NT2/D1 (cell line): ENCODE measurements around the gene FLNB.

Experiments
- DNase-seq: peaks from one replicate; pipeline ENCODE4 v3.0.0-alpha.2; 2011; ENCODE audit warnings: low read depth, low spot score
- H3K27me3 ChIP-seq: 2 replicates; pipeline ENCODE4 v1.6.0; 2011; ENCODE audit warnings: mild to moderate bottlenecking; ENCODE audit not compliant: insufficient read length, insufficient read depth
- H3K36me3 ChIP-seq: 2 replicates; pipeline ENCODE4 v1.6.1; 2011; ENCODE audit warnings: mild to moderate bottlenecking, low read length, mixed read lengths; ENCODE audit not compliant: insufficient read depth, insufficient read length
- H3K4me1 ChIP-seq: 2 replicates; pipeline ENCODE4 v1.5.1; 2011; ENCODE audit not compliant: insufficient read depth, insufficient read length
- H3K4me3 ChIP-seq: 2 replicates; pipeline ENCODE4 v1.5.1; 2011; ENCODE audit warnings: low read depth; ENCODE audit not compliant: insufficient read length
- H3K9ac ChIP-seq: 2 replicates; pipeline ENCODE4 v1.6.0; 2011; ENCODE audit warnings: low read depth; ENCODE audit not compliant: insufficient read length
- H3K9me3 ChIP-seq: 2 replicates; pipeline ENCODE4 v1.5.1; 2011; ENCODE audit warnings: mild to moderate bottlenecking, low read length; ENCODE audit not compliant: insufficient read depth
- SUZ12 ChIP-seq: IDR thresholded peaks from 2 replicates; pipeline ENCODE4 v1.6.1; 2011; ENCODE audit not compliant: insufficient read length, insufficient read depth; ENCODE audit errors: extremely low read depth
- YY1 ChIP-seq: IDR thresholded peaks from 2 replicates; pipeline ENCODE4 v1.6.1; 2011; ENCODE audit not compliant: insufficient read length, insufficient read depth
- ZNF274 ChIP-seq: IDR thresholded peaks from 2 replicates; pipeline ENCODE4 v1.6.1; 2011; ENCODE audit warnings: mild to moderate bottlenecking, low read depth, low read length

The FLNB gene

DNA sequence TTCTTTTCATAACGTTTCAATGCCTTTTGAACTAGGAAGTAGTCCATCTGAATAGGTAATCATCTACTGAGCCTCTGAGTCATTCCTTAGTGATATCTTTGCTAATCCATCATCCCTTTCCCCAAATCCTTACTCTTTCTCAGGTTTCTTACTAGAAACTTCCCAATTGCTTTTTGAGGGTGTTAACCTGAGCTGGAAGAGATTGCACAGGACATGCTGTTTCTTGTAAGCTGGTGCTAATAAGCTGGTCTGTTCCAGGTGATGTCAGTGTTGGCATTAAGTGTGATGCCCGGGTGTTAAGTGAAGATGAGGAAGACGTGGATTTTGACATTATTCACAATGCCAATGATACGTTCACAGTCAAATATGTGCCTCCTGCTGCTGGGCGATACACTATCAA is 101.5 kb downstream of the FLNB start:
- peaks cover 97% of the 10 kb centered on the region for H3K36me3 ChIP-seq
- no peak overlapping the region for H3K4me3 ChIP-seq
- no peaks in the 10 kb centered on the region for H3K4me1 ChIP-seq
- no peaks in the 10 kb centered on the region for H3K27me3 ChIP-seq
- DNase-seq = no peak
- no peak overlapping the region for H3K9ac ChIP-seq
- TF ChIP-seq ZNF274 (no peak), YY1 (no peak), SUZ12 (no peak)
- no peaks in the 10 kb centered on the region for H3K9me3 ChIP-seq

DNA sequence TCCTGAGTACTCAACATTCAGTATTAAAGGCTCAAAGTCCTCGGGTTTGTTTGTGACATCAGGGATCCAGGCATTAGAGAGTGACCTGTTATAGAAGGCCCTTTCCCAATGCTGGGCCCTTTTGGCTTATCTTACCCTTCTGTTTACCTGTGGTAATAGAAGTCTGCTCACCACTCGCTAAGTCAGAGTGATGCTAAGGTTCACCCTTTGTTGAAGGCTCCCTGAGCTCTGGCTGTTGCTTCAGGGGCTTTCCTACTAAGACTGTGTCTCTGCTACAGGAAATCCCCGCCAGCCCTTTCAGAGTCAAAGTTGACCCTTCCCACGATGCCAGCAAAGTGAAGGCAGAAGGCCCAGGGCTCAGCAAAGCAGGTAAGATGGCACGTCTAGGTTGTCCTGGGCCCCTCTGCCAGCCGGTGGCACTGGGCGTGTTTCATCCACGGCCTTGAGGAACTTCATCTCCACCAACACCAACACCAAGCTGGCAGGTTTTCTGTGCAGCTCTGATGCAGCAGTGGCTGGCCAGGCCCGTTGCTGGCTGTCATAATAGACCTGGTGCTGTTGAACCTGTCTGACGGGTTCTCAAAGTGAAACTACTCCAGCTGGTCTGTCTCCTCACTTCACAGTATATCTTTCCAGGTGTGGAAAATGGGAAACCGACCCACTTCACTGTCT is 103.4 kb downstream of the FLNB start:
- H3K9ac ChIP-seq = no peak overlapping the region
- no peaks in the 10 kb centered on the region for H3K27me3 ChIP-seq
- no peak overlapping the region for H3K4me3 ChIP-seq
- no peak for DNase-seq
- H3K4me1 ChIP-seq = no peaks in the 10 kb centered on the region
- H3K36me3 ChIP-seq = peaks cover 97% of the 10 kb centered on the region
- TF ChIP-seq YY1 (no peak), ZNF274 (no peak), SUZ12 (no peak)
- no peaks in the 10 kb centered on the region for H3K9me3 ChIP-seq

DNA sequence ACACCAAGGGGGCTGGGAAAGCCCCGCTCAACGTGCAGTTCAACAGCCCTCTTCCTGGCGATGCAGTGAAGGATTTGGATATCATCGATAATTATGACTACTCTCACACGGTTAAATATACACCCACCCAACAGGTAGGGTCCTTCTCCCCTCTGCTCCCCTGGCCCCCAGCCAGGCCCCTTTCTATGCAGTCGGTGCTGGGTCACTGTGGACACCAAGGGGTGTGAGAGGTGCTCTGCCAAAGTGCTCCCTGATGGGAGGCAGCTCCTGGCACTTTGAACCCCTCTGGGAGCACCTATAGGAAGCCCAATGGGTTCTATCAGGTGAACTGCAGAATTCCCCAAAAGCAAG is 103.9 kb downstream of the FLNB start:
- Histone ChIP-seq H3K4me3 (no peak overlapping the region), H3K9ac (no peak overlapping the region), H3K9me3 (no peaks in the 10 kb centered on the region), H3K36me3 (peaks cover 97% of the 10 kb centered on the region), H3K4me1 (no peaks in the 10 kb centered on the region), H3K27me3 (no peaks in the 10 kb centered on the region)
- no peak for DNase-seq
- TF ChIP-seq YY1 (no peak), SUZ12 (no peak), ZNF274 (no peak)

DNA sequence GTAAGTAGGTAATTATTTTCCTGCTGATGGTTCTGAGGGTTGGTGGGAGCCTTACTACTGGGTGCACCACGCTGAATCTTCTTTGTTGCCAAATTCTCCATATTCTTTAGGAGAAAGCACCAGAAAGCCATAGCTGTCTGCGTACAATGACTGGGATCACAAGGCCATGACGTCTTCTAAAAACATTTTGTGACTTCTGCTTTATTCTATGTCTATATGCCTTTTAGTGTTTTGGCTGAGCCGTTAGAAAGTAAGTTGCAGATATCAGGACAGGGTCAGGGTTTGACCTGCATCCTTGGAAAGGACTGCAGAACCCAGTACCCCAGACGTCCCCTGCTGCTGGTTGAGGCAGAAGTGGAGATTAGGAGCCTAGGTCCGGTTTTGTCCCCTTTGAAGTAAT is 107.0 kb downstream of the FLNB start:
- Histone ChIP-seq H3K36me3 (peaks cover 97% of the 10 kb centered on the region), H3K4me3 (no peak overlapping the region), H3K4me1 (no peaks in the 10 kb centered on the region), H3K27me3 (no peaks in the 10 kb centered on the region), H3K9me3 (no peaks in the 10 kb centered on the region), H3K9ac (no peak overlapping the region)
- no peak for DNase-seq
- TF ChIP-seq YY1 = no peak
- no peak for TF ChIP-seq SUZ12
- TF ChIP-seq ZNF274 = no peak

DNA sequence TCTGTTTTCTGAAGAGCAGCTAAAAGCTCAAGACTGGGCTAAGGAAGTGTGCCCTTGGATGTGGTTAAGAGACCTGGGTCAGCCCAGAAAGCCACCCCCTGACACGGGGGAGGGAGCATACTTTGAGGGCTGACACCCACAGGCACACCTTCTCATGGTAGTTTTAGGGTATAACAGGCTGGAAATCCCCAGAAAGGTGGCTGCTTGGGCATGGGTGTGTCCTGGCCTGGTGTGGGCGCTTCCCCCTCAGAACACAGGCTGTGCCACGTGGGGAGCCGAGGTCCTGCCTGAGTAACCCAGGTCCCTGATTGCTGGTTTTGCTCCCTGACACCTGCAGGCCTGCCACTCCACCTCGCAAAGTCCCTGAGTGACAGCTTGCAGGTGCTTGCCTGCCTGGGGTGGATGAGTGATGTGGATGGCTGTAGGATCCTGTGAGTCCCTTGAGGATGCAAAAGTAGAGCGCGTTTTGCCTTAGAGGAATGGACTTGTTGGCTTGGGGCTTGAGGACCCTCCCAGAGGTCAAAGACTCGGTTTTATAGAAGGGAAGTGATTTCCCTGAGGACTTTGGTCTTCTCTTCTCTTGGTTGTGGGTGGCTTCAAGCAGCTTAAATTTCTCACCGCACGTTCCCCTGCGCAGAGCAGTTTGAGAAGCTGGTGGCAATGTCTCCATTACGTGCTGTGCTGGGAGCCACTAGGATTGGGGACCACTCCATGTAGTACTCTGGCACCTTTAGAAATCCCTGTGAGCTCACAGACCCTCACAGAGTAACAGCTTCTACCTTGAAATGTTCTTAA is 108.1 kb downstream of the FLNB start:
- no peak overlapping the region for H3K9ac ChIP-seq
- no peak for TF ChIP-seq ZNF274
- no peak for TF ChIP-seq SUZ12
- TF ChIP-seq YY1 = no peak

DNA sequence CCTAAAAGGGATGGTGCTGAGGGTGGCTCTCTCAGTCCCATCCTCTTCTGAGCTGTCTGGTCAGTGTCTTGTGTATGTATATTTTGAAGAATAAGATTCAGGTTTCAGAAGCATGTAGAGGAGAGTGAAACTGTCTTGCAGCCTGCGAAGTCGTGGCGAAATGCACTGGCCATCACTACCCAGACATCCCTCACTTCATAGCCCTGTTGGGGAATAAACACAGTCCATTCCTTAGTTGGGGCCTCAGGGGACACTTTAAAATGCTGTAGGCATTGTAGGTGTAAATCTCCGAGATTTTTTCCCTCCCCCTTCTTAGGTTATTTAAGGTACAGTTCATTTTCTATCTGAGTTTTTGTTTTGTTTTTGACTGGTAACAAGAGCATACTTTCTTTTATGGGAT is 108.8 kb downstream of the FLNB start:
- DNase-seq = no peak
- Histone ChIP-seq H3K4me1 (no peaks in the 10 kb centered on the region), H3K9ac (no peak overlapping the region), H3K36me3 (peaks cover 97% of the 10 kb centered on the region), H3K9me3 (no peaks in the 10 kb centered on the region), H3K4me3 (no peak overlapping the region), H3K27me3 (no peaks in the 10 kb centered on the region)
- no peak for TF ChIP-seq ZNF274
- TF ChIP-seq YY1 = no peak
- TF ChIP-seq SUZ12 = no peak

More for the DNA sequence above, 108.1 kb downstream of the FLNB start:
- Histone ChIP-seq H3K27me3 (no peaks in the 10 kb centered on the region), H3K9me3 (no peaks in the 10 kb centered on the region), H3K36me3 (peaks cover 100% of the 10 kb centered on the region), H3K4me3 (no peak overlapping the region), H3K4me1 (no peaks in the 10 kb centered on the region)
- DNase-seq = no peak

DNA sequence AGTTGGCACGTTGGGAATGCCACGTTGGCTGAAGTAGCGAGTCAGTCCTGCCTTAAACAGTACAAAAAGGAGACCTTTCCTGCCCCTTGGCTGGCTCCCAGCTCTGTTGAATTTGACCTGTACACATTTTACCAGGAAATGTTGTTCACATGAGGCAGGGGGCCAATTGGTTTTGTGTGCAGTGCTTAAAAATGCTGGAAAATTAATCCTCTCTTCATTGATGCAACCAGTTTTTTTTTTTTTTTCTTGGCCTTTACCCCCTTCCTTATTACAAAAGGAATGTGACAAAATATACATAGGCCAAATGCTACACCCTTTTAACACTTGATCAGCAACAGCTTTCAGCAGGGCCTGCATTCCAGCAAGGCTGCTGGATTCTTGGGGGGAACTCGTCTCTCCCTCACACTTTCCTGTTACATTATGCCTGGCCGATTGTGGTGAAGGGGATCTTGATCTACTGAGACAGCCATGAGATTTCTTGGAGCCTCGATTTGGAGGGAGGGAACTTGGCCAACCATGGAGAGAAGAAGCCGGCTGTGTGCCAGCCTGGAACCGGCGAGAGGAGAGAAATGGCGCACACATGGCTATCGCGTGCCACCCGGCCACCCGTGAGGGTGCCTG is 109.4 kb downstream of the FLNB start:
- TF ChIP-seq ZNF274 (no peak), SUZ12 (no peak), YY1 (no peak)
- H3K27me3 ChIP-seq = no peaks in the 10 kb centered on the region
- H3K4me3 ChIP-seq = no peak overlapping the region
- H3K4me1 ChIP-seq = no peaks in the 10 kb centered on the region
- H3K9me3 ChIP-seq = no peaks in the 10 kb centered on the region
- peaks cover 95% of the 10 kb centered on the region for H3K36me3 ChIP-seq
- DNase-seq = no peak
- no peak overlapping the region for H3K9ac ChIP-seq
